ENCODE data around the gene ABCA2. TPM values are rescaled to one million over a fixed set of nuclear protein-coding genes. Genes with fewer than 3 reads are reported as not detected.

Gene ABCA2
- total and polyA plus RNA-seq, 9 of the 15 experiments (the other 6 are each of a cell fraction or from before 2014, with no cell fraction given) = 0.69 to 16.3 (median 6.1) TPM; not detected in 2

- TF ChIP-seq ZFPM2 (CRISPR knock-in tag; IDR thresholded peaks at IDR 0.05) (no peak), CREM (IDR thresholded peaks at IDR 0.05; ENCODE audit: low read depth) (peak; percentile 67), E2F5 (CRISPR knock-in tag; IDR thresholded peaks at IDR 0.05) (no peak), MNT (conservative IDR thresholded peaks at IDR 0.05) (peak; percentile 51 to 71; a peak in 2 of 4 replicates), MED1 (CRISPR knock-in tag; IDR thresholded peaks at IDR 0.05; ENCODE audit: borderline replicate concordance) (no peak), BRD9 (IDR thresholded peaks at IDR 0.05; ENCODE audit: low read depth, partially characterized antibody) (no peak), WHSC1 (IDR thresholded peaks at IDR 0.05; ENCODE audit: low read length) (no peak), ZKSCAN8 (CRISPR knock-in tag; IDR thresholded peaks at IDR 0.05) (no peak), ZNF57 (CRISPR knock-in tag; IDR thresholded peaks at IDR 0.05) (no peak), SRSF3 (IDR thresholded peaks at IDR 0.05; ENCODE audit: insufficient read depth, low read length) (no peak), NCOA2 (IDR thresholded peaks at IDR 0.05; ENCODE audit: partially characterized antibody in 2 of 2) (no peak), TAF1 (IDR thresholded peaks at IDR 0.05; ENCODE audit: control insufficient read depth, extremely low read depth, insufficient read depth, low read length, severe bottlenecking) (peak; percentile 73), CBX1 (IDR thresholded peaks at IDR 0.05; ENCODE audit: low read depth) (no peak; the same call in 1 of the 2 replicates), TEAD1 (CRISPR knock-in tag; IDR thresholded peaks at IDR 0.05) (no peak; a peak in 1 of 4 replicates), PURB (CRISPR knock-in tag; IDR thresholded peaks at IDR 0.05; ENCODE audit: low read depth) (no peak), NR3C1 (CRISPR knock-in tag; IDR thresholded peaks at IDR 0.05) (no peak), POLR2H (tag; IDR thresholded peaks at IDR 0.05; ENCODE audit: low read depth) (no peak), NFE2 (IDR thresholded peaks at IDR 0.05; ENCODE audit: low read depth) (no peak)
These were observed 42.3 kb upstream of the ABCA2 start, which contains the start of gene SAPCD2 (continued) for GRCh38 chr9:137070201-137070905.
